ENCODE results near the gene WDR20.

DNA sequence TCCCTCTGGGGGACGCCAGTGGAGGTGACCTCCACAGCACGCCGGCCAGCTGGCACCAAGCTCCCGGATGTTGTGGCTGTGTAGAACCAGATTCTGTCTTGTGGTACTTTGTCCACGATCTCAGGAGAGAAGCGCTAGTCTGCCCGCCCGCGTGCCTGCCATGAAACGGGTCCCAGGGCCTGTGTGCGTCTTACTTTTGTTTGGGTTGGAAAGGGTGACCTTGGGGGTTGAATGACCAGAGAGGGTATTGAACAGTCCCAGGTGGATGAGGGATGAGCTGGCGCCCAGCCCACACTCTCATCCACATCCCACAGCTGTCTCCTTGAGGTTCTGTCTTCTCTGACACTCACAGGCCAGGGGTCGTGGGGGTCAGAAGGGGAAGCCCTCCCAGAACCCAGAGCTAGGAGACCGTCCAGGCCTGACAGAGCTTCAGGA, 78.3 kb downstream of the WDR20 start:
- TF ChIP-seq, protein P1, sequence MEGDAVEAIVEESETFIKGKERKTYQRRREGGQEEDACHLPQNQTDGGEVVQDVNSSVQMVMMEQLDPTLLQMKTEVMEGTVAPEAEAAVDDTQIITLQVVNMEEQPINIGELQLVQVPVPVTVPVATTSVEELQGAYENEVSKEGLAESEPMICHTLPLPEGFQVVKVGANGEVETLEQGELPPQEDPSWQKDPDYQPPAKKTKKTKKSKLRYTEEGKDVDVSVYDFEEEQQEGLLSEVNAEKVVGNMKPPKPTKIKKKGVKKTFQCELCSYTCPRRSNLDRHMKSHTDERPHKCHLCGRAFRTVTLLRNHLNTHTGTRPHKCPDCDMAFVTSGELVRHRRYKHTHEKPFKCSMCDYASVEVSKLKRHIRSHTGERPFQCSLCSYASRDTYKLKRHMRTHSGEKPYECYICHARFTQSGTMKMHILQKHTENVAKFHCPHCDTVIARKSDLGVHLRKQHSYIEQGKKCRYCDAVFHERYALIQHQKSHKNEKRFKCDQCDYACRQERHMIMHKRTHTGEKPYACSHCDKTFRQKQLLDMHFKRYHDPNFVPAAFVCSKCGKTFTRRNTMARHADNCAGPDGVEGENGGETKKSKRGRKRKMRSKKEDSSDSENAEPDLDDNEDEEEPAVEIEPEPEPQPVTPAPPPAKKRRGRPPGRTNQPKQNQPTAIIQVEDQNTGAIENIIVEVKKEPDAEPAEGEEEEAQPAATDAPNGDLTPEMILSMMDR (IDR thresholded peaks at IDR 0.05) = no peak
- TF ChIP-seq POLR2A (IDR thresholded peaks at IDR 0.05) = no peak
